WTC11 (cell line): ENCODE results near the gene RAI14. TPM values are rescaled to one million over a fixed set of nuclear protein-coding genes. Genes with fewer than 3 reads are reported as not detected.

ENCODE experiments used
- ATAC-seq: fragments of 200-7000 bp; cut with Tn5 transposase; 2 replicates; pipeline ENCODE4 v1.10.0; 2021; ENCODE audit warnings: mild to moderate bottlenecking, moderate library complexity
- CTCF ChIA-PET: fragments of 300-600 bp; sonication (Branson Sonifier 250); formaldehyde crosslinking; loops from one replicate; lab custom pipeline; 2021; ENCODE audit warnings: antibody characterized with exemption; lab: Charles Lee
- POLR2A ChIA-PET: fragments of 350-600 bp; sonication (Branson Sonifier 250); formaldehyde crosslinking; loops from one replicate; lab custom pipeline; 2021; ENCODE audit warnings: antibody characterized with exemption; lab: Charles Lee
- DNase-seq: peaks from one replicate; pipeline ENCODE4 v3.0.0; 2021; ENCODE audit warnings: low spot score
- H3K27ac Mint-ChIP-seq: 2 replicates; pipeline ENCODE4 v1.8.0; 2021; ENCODE audit warnings: mixed read lengths
- H3K27me3 Mint-ChIP-seq: 2 replicates; pipeline ENCODE4 v1.8.0; 2021; ENCODE audit warnings: low read depth, mild to moderate bottlenecking, moderate library complexity, mixed read lengths
- H3K36me3 Mint-ChIP-seq: 2 replicates; pipeline ENCODE4 v1.8.0; 2021; ENCODE audit warnings: mixed read lengths
- H3K4me1 Mint-ChIP-seq: 2 replicates; pipeline ENCODE4 v1.8.0; 2022; ENCODE audit warnings: mixed read lengths
- H3K4me3 Mint-ChIP-seq: 2 replicates; pipeline ENCODE4 v1.8.0; 2021; ENCODE audit warnings: mild to moderate bottlenecking, moderate library complexity, mixed read lengths
- H3K9me3 Mint-ChIP-seq: 2 replicates; pipeline ENCODE4 v1.8.0; 2021; ENCODE audit warnings: mixed read lengths
- AFF4 ChIP-seq: sonication (generic); formaldehyde crosslinking; IDR thresholded peaks from 2 replicates; pipeline ENCODE4 v1.8.1; 2023; ENCODE audit warnings: mild to moderate bottlenecking, missing genetic modification reagents, borderline replicate concordance
- ATF1 ChIP-seq: sonication (generic); formaldehyde crosslinking; IDR thresholded peaks from 2 replicates; pipeline ENCODE4 v1.8.1; 2023; ENCODE audit warnings: mild to moderate bottlenecking, moderate library complexity, missing genetic modification reagents
- ATF3 ChIP-seq: sonication (generic); formaldehyde crosslinking; conservative IDR thresholded peaks from 2 replicates; pipeline ENCODE4 v1.8.1; 2022; ENCODE audit warnings: mild to moderate bottlenecking, missing genetic modification reagents
- CBFB ChIP-seq: sonication (generic); formaldehyde crosslinking; IDR thresholded peaks from 2 replicates; pipeline ENCODE4 v1.8.1; 2022; ENCODE audit warnings: mild to moderate bottlenecking, low read depth, missing genetic modification reagents
- CREB1 ChIP-seq: sonication (generic); formaldehyde crosslinking; IDR thresholded peaks from 2 replicates; pipeline ENCODE4 v1.8.0; 2023; ENCODE audit warnings: mild to moderate bottlenecking, missing genetic modification reagents
- E2F5 ChIP-seq: sonication (generic); formaldehyde crosslinking; IDR thresholded peaks from 2 replicates; pipeline ENCODE4 v1.8.1; 2022; ENCODE audit warnings: mild to moderate bottlenecking, moderate library complexity, missing genetic modification reagents
- ELF4 ChIP-seq: sonication (generic); formaldehyde crosslinking; IDR thresholded peaks from 2 replicates; pipeline ENCODE4 v1.8.1; 2022; ENCODE audit warnings: low read depth, mild to moderate bottlenecking, moderate library complexity, missing genetic modification reagents
- FOXJ3 ChIP-seq: sonication (generic); formaldehyde crosslinking; IDR thresholded peaks from 2 replicates; pipeline ENCODE4 v1.9.0; 2021; ENCODE audit warnings: missing genetic modification reagents, mild to moderate bottlenecking, borderline replicate concordance
- GRHL2 ChIP-seq: fragments of 250-450 bp; sonication (Bioruptor Pico); IDR thresholded peaks from 2 replicates; pipeline ENCODE4 v1.8.0; 2022; ENCODE audit warnings: mild to moderate bottlenecking, moderate library complexity; ENCODE audit not compliant: insufficient replicate concordance, severe bottlenecking
- MXD4 ChIP-seq: fragments of 250-450 bp; sonication (Bioruptor Pico); IDR thresholded peaks from 2 replicates; pipeline ENCODE4 v1.8.0; 2021; ENCODE audit warnings: mild to moderate bottlenecking, moderate library complexity, borderline replicate concordance
- NFATC4 ChIP-seq: fragments of 250-450 bp; sonication (Bioruptor Pico); IDR thresholded peaks from 2 replicates; pipeline ENCODE4 v1.9.0; 2021; ENCODE audit warnings: mild to moderate bottlenecking
- SP1 ChIP-seq: sonication (generic); formaldehyde crosslinking; conservative IDR thresholded peaks from 2 replicates; pipeline ENCODE4 v1.8.1; 2022; ENCODE audit warnings: missing genetic modification reagents
- TEAD4 ChIP-seq: sonication (generic); formaldehyde crosslinking; IDR thresholded peaks from 2 replicates; pipeline ENCODE4 v1.8.0; 2022; ENCODE audit warnings: mild to moderate bottlenecking, missing genetic modification reagents
- TP53 ChIP-seq: sonication (generic); formaldehyde crosslinking; IDR thresholded peaks from 2 replicates; pipeline ENCODE4 v1.8.1; 2023; ENCODE audit warnings: mild to moderate bottlenecking, missing genetic modification reagents
- USF2 ChIP-seq: sonication (generic); formaldehyde crosslinking; IDR thresholded peaks from 2 replicates; pipeline ENCODE4 v1.8.1; 2023; ENCODE audit warnings: mild to moderate bottlenecking, missing genetic modification reagents, moderate library complexity
- ZNF232 ChIP-seq: sonication (generic); formaldehyde crosslinking; IDR thresholded peaks from 2 replicates; pipeline ENCODE4 v1.8.0; 2022; ENCODE audit warnings: mild to moderate bottlenecking, missing genetic modification reagents
- ZNF263 ChIP-seq: sonication (generic); formaldehyde crosslinking; IDR thresholded peaks from 2 replicates; pipeline ENCODE4 v1.8.1; 2022; ENCODE audit warnings: low read depth, mild to moderate bottlenecking, moderate library complexity, missing genetic modification reagents
- ZNF416 ChIP-seq: fragments of 250-450 bp; sonication (Bioruptor Pico); IDR thresholded peaks from 2 replicates; pipeline ENCODE4 v1.9.0; 2021; ENCODE audit warnings: mild to moderate bottlenecking, inconsistent platforms
- ZNF532 ChIP-seq: fragments of 250-450 bp; sonication (Bioruptor Pico); IDR thresholded peaks from 2 replicates; pipeline ENCODE4 v1.9.0; 2021; ENCODE audit warnings: mild to moderate bottlenecking, borderline replicate concordance
- ZNF671 ChIP-seq: fragments of 250-450 bp; sonication (Bioruptor Pico); IDR thresholded peaks from 2 replicates; pipeline ENCODE4 v1.8.0; 2021; ENCODE audit warnings: mild to moderate bottlenecking
- total RNA-seq: library from RNA; stranded (reverse); gene quantifications from 3 replicates; pipeline ENCODE4 v1.2.3, GENCODE V29; 2021

The RAI14 gene
- total RNA-seq, 1 experiment from 2014 or later: 185 TPM

- TF ChIP-seq GRHL2 (CRISPR knock-in tag) (no peak), TEAD4 (CRISPR knock-in tag) (no peak), CBFB (CRISPR knock-in tag) (no peak)
- TF ChIP-seq, all 79 proteins: peak for 0
Observed at GRCh38 chr5:34621277-34622097, 34.6 kb upstream of the RAI14 start (continued).

GRCh38 chr5:34622098-34622400, 34.1 kb upstream of the RAI14 start:
- TF ChIP-seq ATF3 (CRISPR knock-in tag): no peak
- no peak for TF ChIP-seq ELF4 (CRISPR knock-in tag)
- TF ChIP-seq ATF1 (CRISPR knock-in tag): no peak
- no peak for TF ChIP-seq USF2 (CRISPR knock-in tag)
- no peak for TF ChIP-seq E2F5 (CRISPR knock-in tag)
- no peak for TF ChIP-seq FOXJ3 (CRISPR knock-in tag)
- no peak for TF ChIP-seq TEAD4 (CRISPR knock-in tag)
- DNase-seq: no peak
- no peaks in the 10 kb centered on the region for H3K27me3 Mint-ChIP-seq
- CTCF ChIA-PET: no interaction called here
- POLR2A ChIA-PET: no interaction called here
- peaks cover 17% of the 10 kb centered on the region for H3K4me1 Mint-ChIP-seq
- H3K4me3 Mint-ChIP-seq: no peak overlapping the region
- no peak for ATAC-seq
- H3K27ac Mint-ChIP-seq: no peak overlapping the region
- no peaks in the 10 kb centered on the region for H3K9me3 Mint-ChIP-seq
- H3K36me3 Mint-ChIP-seq: no peaks in the 10 kb centered on the region

- H3K4me3 Mint-ChIP-seq: no peak overlapping the region
- no peaks in the 10 kb centered on the region for H3K9me3 Mint-ChIP-seq
- TF ChIP-seq ZNF232 (CRISPR knock-in tag) (no peak), TP53 (no peak), CREB1 (CRISPR knock-in tag) (no peak), NFATC4 (CRISPR knock-in tag) (no peak), ZNF416 (CRISPR knock-in tag) (no peak), MXD4 (CRISPR knock-in tag) (no peak), ZNF671 (no peak), AFF4 (CRISPR knock-in tag) (no peak), ZNF263 (no peak), ZNF532 (CRISPR knock-in tag) (no peak), ATF1 (CRISPR knock-in tag) (no peak), SP1 (CRISPR knock-in tag) (no peak)
- no peak for ATAC-seq
- POLR2A ChIA-PET: no interaction called here
- H3K36me3 Mint-ChIP-seq: no peaks in the 10 kb centered on the region
- H3K27me3 Mint-ChIP-seq: no peaks in the 10 kb centered on the region; the same call in 1 of the 2 replicates
- no peak for DNase-seq
- H3K27ac Mint-ChIP-seq: no peak overlapping the region
- CTCF ChIA-PET: no interaction called here
- H3K4me1 Mint-ChIP-seq: peaks cover 18% of the 10 kb centered on the region
Observed at GRCh38 chr5:34624691-34625090, 31.4 kb upstream of the RAI14 start.
